ENCODE results near the gene DNAH2. TPM values are rescaled to one million over a fixed set of nuclear protein-coding genes. Genes with fewer than 3 reads are reported as not detected.
A peak's percentile ranks its signal among the peaks of the same experiment; 100 is the strongest.

The DNAH2 gene
- polyA plus RNA-seq, 4 donors = 0.16 to 0.47 (median 0.34) TPM

DNA sequence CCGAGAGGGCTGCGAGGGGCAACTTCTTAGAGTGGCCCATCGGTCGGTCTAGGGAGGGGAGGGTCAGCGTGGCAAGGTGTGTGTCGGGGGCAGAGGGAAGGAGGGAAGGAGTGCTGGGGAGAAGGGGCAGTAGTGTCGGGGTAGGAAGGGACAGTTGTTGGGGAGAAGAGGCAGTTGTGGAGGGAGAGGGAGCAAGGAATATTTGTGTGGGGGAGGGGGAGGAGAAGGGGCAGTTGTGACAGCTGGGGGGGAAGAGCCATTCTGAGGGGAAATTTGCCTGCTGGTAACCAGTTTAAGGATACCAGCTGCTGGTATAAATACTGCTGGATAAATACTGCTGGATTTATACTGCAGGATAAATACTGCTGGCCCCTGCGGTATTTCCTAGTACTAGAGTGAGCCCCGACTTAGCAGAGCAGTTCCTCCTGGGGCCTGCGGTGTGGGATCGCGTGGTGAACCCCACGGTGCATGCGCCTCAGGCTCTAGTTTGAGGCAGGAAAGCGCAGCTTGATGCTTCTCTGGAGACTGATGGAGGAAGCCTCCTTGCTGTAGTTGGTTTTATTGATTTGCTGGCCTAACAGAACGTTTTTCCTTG, 309 bp downstream of the DNAH2 start:
- no peak for DNase-seq (ENCODE audit: low read depth in 4 of 4, low spot score in 2 of 4)

DNA sequence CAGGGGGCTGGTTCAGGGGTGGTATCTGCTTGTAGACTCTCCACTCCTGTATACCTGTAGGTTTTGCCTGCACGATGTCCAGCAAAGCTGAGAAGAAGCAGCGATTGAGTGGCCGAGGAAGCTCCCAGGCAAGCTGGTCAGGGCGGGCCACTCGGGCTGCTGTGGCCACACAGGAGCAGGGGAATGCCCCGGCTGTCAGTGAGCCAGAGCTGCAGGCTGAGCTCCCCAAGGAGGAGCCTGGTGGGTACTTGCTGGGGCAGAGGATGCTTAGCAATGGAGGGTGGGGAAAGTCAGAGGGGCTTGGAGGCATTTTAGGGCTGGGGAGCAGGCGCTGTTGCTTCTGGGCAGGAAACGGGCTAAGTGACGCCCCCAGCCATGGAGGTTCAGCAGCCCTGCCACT, 2.1 kb downstream of the DNAH2 start:
- DNase-seq (ENCODE audit: low read depth in 4 of 4, low spot score in 2 of 4) = no peak

DNA sequence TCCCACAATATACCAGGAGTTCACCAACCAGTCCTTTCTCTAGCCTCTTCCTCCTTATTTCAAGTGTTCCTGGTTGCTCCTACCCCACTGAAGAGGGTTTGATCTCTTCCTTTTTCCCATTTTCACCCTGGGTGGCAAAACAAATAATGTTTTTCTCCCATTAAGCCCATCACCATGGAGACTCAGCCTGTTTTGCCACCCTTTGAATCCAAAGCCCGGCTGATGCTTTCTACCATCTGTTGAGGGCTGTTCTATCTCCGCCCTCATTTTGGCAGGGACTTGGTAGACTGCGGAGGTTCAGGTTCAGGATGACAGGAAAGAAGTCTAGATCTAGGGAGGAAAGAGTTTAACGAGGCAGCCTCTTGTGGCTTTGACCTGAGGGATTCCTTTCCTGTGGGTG, 2.6 kb downstream of the DNAH2 start:
- DNase-seq (ENCODE audit: low read depth in 4 of 4, low spot score in 2 of 4) = no peak

DNA sequence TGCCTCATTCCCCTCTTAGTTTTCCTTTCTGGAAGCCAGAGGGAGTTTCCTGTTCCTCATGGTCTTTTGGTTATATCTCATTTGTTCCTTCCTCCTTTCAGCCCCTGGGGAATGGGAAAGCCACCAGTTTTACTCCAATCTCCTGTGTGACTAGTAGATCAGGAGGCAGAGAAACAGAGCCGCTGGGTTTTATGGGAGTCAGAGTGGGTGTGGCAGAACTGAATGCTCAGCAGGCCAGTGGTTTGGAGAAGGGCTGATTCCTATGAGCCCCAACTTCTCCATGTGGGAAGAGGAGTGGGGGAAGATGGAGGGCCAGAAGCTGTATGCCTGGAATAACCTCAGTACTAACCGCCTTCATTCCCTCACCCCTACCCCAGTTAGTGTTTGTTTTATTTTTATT, 4.1 kb downstream of the DNAH2 start:
- no peak for DNase-seq (ENCODE audit: low read depth in 4 of 4, low spot score in 2 of 4)

DNA sequence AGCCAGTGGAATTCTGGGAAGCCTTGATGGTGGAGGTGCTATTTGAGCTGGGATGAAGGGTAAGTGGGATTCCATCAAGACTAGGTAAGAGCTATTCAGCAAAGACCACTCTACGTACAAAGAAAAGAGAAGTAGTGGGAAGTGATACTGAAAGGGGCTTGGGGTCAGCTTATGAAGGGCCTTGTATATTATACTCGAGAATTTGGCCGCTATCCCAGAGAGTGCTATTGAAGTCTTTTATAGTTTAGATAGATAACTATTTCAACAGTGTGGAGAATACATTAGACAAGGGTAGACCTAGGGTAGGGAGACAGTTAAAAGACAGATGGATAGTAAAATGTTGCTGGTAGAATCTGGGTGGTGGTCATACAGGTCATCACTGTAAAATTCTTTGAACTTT, 10.3 kb downstream of the DNAH2 start:
- no peak for DNase-seq (ENCODE audit: low read depth in 4 of 4, low spot score in 2 of 4)

DNA sequence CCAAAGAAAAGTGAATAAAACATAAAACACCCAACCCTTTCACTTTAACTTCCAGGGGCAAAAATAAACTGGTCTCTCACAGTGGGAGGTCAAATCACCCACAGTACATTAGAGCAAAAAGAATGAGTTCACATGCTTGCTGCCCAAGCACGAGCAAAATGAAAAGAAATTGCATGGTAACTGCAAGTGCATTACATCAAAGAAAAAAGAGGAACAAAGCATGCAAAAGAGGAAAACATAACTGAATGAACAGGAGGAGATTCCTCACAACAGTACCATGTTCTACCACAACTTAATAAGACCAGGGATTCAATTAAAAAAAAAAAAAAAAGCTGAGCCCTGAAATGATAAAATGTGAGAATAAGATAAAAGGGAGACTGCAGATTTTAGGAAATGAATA, 12.3 kb downstream of the DNAH2 start:
- no peak for DNase-seq (ENCODE audit: low read depth in 4 of 4, low spot score in 2 of 4)

DNA sequence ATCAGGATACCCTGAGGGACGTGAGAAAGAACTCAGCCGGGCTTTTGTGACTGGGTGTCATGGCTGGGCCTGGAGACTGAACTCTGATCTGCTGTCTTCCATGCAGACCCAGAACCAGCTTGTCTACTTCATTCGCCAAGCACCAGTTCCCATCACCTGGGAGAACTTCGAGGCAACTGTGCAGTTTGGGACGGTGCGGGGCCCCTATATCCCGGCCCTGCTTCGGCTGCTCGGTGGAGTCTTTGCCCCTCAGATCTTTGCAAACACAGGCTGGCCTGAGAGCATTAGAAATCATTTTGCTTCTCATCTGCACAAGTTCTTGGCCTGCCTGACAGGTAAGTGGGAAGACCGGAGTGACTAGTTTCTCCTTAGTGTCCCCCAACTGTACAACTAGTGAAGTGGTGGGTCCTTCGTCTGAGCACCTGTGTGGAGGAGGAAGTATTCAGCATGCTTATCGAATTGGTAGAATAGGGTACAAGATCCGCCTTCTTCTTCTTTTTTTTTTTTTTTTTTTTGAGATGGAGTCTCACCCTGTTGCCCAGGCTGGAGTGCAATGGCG, 15.5 kb downstream of the DNAH2 start:
- DNase-seq (ENCODE audit: low read depth in 4 of 4, low spot score in 2 of 4) = no peak

DNA sequence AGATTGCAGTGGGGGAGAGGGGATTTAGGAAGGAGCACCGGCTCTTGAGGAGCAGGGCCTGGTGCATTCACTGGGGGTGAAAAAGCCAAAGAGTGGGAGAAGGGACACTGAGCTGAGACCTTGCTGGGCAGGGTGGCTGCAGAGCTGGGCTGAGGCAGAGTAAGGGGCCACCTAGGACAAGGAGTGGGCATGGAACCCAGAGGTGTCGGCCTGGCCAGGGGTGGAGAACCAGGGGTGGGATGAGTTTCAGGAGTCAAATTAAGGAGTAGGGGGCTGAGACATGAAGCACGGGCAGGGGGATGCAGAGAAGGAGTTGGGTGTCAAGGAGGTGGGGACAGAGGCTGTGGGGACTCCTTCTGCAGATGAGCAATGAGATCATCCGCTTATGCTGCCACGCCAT, 20.1 kb downstream of the DNAH2 start:
- no peak for DNase-seq (ENCODE audit: low read depth in 4 of 4, low spot score in 2 of 4)

DNA sequence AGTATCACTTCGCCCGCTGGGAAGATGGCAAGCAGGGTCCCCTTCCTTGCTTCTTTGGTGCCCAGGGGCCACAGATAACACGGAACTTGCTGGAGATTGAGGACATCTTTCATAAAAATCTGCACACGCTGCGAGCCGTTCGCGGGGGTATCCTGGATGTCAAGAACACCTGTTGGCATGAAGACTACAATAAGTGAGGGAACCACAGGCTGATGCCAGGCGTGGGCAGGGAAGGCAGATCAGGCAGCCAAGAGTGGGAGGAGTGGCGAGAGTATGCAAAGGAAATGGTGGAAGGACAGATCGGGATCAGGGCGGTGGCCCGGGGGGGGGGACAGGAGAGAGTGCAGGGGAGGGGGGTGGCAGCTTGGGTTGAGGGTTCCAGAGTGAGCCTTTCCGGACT, 22.2 kb downstream of the DNAH2 start:
- no peak for DNase-seq (ENCODE audit: low read depth in 4 of 4, low spot score in 2 of 4)

DNA sequence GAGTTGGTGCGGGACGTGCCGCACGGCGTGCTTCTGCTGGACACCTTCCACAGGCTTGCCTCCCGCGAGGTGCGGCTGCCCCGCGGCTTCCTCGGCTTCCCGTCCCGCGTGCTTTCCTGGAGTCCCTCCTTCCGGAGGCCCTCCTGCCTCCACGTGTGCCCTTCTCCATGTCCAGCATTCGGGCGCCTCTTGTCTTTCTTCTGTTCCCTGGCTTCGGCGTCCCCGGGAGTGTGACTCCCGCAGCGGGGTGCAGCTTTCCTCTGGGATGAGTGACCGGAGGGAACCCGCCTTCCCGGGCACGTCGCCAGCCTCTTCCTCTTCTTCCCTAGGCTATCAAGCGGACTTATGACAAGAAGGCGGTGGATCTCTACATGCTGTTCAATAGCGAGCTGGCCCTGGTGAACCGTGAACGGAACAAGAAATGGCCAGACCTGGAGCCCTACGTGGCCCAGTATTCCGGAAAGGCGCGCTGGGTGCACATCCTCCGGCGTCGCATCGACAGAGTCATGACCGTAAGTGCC, 23.0 kb downstream of the DNAH2 start:
- no peak for DNase-seq (ENCODE audit: low read depth in 4 of 4, low spot score in 2 of 4)

DNA sequence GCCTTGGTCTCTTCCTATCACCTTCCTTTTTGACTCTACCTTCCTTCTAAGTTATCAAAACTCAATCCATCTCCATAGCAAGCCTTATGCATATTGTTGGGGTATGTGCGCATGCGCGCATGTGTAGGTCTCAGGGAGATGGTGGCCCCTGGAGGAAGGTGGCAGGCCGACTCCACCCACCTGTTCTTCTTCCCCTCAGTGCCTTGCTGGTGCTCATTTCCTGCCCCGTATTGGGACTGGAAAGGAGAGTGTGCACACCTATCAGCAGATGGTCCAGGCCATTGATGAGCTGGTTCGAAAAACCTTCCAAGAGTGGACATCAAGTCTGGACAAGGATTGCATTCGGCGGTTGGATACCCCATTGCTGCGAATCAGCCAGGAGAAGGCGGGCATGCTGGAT, 25.2 kb downstream of the DNAH2 start:
- DNase-seq (ENCODE audit: low read depth in 4 of 4, low spot score in 2 of 4) = no peak

DNA sequence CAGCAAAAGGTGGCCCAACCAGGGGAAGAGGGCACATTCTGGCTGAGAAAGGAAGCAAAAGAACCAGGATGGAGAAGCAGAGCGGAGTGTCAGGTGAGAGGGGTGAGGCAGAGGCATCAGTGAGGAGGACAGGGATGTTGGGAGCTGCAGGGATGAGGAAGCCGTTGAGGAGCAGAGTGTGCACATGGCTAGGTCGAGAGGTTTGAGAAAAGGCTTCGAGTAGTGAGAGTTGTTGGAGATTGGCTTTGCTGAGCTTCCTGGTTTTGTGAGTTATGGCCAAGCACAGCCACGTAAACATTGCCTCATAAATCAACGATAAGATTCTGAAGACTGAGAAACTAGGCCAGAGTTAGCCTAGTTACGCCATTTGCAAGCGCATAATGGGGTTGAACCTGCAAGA, 26.9 kb downstream of the DNAH2 start:
- peak in 1 of 4 donors; percentile 13 for DNase-seq (ENCODE audit: low read depth in 4 of 4, low spot score in 2 of 4)

DNA sequence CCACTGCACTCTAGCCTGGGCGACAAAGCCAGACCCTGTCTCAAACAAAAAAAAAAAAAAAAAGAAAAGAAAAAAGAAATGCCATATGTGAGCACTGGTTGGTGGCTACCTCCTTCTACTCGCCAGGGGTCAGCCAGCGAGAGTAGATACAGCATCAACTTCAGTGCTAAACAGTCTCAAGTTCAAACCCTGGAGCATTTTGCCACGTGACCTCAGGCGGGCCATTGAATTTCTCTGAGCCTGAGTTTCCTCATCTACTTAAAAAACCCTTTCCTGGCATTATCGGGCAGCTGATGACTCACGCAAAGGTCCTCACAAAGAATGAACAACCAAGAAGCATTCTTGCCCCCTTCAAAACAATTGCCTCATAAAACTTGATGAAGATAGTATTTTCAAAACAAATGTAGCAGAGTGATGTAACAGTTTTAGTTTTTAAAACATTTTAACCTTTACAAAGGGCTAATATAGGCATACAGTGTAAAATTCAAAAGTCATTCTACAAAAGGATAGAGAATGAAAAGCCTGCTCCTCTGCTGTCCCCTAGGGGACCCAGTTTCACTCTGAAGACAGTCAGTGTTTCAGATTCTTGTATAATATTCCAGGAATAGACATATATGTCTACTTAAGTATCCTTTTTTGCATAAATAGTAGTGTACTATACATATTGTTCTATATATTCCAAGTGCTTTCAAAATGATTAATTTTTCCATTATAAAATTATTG, 28.4 kb downstream of the DNAH2 start:
- DNase-seq (ENCODE audit: low read depth in 4 of 4, low spot score in 2 of 4) = no peak

DNA sequence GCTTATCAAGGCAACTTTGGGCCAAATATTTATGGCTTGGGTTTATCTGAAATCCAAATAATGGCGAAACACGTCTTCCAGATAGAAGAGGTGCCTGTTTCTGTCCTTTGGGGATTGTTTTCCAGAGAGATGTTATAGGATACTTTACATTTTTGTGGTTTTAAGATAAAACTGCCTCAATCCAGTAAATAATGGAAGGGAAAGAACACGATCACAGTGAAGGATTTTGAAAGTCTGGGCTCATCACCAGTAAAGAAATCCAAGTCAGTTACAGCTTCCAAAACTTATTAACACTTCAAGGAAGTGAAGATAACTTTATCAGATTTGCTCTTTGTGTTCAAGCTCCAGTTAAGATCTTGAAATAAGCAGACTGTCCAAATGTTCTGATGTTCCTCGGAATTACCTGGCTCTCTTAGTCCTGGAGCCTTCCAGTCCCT, 30.1 kb downstream of the DNAH2 start:
- DNase-seq (ENCODE audit: low read depth in 4 of 4, low spot score in 2 of 4) = no peak

DNA sequence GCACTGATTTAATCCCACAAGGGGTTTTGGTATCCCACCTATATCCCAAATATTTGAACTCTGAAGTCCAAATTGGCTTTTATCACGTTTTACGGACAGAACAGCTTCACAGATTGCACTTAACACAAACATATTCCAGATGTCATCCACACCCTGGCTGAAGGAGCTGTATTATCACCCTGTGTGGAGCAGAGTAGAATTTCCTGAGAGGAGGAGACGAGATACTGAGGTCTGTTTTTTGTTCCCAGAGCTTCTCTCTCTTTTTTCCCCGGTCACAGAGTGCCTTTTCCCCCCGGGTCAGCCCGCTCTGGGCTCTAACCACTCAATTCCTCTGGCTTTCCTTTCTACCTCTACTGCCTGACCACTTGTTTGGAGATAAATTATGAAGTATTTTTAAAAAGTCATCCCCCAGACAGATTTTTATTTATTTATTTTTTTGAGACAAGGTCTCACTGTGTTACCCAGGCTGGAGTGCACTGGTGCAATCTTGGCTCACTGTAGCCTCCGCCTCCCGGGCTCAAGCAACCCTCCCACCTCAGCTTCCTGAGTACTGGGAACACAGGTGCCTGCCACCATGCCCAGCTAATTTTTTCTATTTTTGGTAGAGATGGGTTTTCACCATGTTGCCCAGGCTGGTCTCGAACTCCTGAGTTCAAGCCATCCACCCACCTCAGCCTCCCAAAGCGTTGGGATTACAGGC, 30.7 kb downstream of the DNAH2 start:
- no peak for DNase-seq (ENCODE audit: low read depth in 4 of 4, low spot score in 2 of 4)

DNA sequence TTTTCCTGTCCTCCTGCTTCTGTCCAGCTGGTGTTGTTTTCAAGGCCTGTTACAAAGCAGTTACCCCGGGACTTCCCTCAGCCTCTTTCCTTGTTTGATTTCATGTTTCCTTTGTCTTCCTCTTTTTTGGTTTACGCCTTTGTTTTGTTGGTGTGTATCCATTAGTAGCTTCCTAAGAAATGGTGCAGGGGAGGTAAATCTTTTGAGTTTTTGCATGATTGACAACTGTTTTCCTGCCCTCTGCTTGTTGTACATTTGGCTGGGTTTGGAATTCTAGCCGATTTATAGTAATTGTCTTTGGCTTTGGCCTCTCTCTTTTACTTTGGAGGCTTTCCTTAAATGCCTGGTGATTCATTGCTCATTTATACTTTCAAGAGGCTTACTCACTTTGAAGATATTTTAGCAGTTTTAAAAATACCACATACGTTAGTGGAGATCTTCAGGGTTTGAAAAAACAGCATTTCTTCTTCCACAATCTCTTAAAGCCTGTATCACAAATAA, 32.8 kb downstream of the DNAH2 start:
- no peak for DNase-seq (ENCODE audit: low read depth in 4 of 4, low spot score in 2 of 4)

DNA sequence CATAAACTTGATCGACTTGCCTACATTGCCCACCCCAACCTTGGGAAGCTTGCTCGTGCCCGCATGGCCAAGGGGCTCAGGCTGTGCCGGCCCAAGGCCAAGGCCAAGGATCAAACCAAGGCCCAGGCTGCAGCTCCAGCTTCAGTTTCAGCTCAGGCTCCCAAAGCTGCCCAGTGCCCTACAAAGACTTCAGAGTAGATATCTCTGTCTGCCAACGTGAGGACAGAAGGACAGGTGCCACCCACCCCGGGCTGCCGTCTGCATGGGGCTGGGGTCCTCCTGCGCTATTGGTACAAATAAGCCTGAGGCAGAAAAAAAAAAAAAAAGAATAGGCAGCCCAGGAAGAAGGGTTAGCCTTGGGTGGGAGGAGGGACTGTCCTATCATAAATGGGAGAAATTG, 37.1 kb downstream of the DNAH2 start:
- no peak for DNase-seq (ENCODE audit: low read depth in 4 of 4, low spot score in 2 of 4)

DNA sequence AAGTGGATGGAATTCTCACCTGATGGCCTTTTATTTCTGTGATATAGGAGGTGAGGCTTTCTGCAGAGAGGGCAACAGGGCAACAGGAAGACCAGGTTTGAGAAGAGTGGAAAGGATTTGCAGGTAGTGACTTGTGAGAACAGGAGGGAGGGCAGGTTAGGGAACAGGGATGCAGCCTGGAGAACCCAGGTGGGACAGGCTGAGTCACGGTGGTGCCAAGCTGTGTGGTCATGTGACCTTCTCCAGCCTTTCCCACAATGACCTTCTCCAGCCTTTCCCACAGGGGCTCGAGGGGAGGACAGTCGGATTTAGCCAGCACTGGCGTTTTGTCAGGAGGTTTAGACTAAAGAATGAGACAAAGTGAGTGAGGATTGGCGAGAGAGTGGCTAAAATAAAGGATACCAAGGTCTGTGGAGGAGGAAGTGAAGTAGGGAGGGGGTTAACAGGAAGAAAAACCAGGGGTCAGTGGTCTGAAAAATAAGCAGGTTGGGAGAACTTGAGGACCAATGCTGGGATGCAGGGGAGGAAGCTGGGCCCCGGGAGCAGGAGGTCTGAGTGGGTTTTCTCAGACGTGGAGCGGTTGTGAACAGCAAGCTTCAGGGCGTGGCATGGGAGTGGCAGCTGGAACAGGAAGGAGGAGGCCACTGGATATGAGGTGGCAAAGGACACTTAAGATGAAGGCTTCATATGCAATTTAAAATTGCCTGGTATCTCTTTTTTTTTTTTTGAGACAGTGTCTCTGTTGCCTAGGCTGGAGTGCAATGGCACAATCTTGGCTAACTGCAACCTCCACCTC, 37.7 kb downstream of the DNAH2 start:
- DNase-seq (ENCODE audit: low read depth in 4 of 4, low spot score in 2 of 4) = no peak

DNA sequence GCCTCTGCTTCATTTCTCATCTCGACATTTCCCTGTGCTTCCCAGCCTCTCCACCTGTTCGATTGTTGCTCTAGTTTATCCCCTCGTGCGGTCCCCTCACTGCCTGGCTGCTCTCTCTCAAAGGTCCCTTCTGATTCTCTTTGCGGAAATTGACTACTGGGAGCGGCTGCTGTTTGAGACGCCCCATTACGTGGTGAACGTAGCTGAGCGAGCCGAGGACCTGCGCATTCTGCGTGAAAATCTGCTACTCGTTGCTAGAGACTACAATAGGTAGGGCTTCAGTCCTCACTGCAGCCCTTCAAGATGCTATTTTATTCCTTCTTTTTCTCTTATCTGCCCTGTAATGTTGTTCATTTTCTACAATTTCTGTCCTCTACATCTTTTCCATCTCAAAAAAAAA, 39.4 kb downstream of the DNAH2 start:
- no peak for DNase-seq (ENCODE audit: low read depth in 4 of 4, low spot score in 2 of 4)

DNA sequence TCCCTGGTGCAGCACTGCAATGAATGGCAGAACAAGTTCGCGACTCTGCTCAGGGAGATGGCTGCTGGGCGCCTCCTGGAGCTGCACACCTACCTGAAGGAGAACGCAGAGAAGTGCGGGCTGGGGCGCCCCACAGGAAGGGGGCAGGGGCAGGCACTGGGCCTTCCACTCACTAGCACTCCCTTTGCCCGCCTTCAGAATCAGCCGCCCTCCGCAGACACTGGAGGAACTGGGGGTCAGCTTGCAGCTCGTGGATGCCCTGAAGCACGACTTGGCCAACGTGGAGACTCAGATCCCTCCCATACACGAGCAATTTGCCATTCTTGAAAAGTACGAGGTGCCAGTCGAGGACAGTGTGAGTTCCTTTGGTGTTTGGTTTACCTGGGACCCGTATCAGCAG, 46.4 kb downstream of the DNAH2 start:
- DNase-seq (ENCODE audit: low read depth in 4 of 4, low spot score in 2 of 4) = no peak

DNA sequence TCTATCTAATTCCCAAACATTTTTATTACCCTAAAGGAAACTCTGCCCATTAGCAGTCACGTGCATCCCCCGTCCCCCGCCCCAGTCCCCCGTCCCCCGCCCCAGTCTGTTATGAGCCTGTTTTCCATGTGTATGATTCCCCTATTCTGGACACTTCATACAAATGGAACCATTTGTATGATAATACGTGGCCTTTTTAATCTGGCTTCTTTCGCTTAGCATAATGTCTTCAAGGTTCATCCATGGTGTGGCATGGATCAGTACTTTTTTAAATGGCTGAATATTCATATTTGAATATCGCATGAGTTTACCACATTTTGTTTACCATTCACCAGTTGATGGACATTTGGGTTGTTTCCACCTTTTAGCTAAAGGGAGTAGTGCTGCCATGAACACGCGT, 49.5 kb downstream of the DNAH2 start:
- no peak for DNase-seq (ENCODE audit: low read depth in 4 of 4, low spot score in 2 of 4)
